ENCODE results near the gene CCDC85B. TPM values are rescaled to one million over a fixed set of nuclear protein-coding genes. Genes with fewer than 3 reads are reported as not detected.

The CCDC85B gene
- total RNA-seq, 1 experiment from 2014 or later = 135 TPM

DNA sequence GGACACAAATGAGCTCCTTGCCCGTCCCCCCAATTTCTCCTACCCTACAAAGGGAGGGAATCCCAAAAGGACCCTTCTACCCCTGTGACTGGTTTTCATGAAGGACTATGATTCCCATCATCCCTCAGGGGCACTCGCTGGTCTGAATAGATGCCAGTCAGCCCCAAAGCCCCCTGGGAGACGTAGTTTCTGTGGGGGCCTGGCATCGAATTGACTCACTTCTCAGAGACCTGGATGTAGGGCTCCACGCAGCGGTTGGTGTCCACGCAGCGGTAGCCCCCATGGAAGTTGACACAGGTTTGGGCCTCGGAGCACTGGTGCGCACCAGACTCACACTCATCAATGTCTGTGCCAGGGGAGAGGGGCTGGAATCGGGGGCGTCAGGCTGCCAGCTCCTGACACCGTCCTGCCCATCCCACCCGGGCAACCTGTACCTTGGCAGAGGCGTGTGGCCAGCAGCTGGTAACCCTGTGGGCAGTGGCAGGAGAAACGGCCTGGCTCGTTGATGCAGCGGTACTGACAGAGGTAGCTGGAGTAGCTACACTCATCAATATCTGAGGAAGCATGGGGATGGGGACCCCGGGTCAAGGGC lies 22.3 kb upstream of the CCDC85B start:
- DNase-seq (ENCODE audit: low read depth) = no peak

DNA sequence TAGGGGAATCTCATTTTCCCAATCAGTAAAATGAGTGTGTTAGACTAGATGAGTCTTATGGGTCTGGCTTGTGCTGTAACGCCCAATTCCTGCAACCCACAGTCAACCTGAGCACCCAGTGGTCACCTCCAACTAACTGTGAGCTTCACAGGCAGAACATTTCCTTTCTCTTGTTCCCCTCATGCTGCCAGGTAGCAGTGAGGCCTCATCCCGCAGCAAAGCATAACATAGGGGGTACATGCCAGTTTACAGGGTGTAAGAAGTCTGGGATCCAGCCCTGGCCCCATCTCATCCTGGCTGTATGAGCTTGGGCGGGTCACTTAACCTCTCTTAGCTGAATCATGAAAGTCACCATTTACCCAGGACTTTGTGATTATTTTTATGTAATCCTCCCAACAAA lies 21.6 kb upstream of the CCDC85B start:
- DNase-seq (ENCODE audit: low read depth) = no peak

DNA sequence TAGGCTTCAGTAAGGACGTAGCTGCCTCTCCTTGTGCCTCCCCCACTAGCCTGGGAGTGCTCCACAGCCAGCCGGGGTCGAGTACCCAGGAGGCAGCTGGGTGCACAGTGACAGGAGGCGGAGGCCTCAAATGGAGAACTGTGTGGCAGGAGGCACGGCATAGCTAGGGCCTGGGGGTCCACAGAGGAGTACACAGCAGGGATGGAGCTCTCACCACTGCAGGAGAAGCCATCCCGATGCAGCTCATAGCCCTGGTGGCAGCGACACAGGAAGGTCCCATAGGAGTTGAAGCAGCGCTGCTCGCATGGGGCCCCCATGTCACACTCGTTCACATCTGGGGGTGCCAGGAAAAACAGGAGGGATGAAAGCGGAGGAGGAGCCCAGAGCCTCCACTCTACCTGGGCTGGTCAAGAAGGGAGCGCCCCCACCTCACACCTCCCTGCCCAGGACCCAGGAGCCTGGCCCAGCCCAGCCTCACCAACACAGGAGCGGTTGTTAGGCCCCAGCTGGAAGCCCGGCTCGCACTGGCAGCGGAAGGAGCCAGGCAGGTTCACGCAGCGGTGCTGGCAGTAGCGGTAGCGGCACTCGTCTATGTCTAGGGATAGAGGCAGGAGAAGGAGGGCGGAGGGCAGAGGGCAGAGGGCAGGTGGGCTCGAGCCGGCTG lies 20.7 kb upstream of the CCDC85B start:
- no peak for DNase-seq (ENCODE audit: low read depth)

DNA sequence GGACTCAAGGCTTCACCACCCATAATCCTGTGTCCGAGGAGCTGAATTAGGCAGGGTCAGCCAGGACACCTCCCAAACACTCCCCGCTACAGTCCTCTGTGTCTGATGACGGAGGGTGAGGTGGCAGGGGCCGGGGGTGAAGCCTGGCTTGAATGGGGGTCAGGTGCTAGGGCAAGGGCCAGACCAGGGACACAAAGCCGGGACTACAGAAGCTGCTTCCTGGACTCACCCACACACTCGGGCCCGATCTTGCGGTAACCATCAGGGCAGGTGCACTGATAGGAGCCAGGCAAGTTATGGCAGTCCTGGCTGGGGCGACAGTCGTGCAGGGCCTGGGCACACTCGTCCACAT lies 20.2 kb upstream of the CCDC85B start:
- DNase-seq (ENCODE audit: low read depth) = no peak

DNA sequence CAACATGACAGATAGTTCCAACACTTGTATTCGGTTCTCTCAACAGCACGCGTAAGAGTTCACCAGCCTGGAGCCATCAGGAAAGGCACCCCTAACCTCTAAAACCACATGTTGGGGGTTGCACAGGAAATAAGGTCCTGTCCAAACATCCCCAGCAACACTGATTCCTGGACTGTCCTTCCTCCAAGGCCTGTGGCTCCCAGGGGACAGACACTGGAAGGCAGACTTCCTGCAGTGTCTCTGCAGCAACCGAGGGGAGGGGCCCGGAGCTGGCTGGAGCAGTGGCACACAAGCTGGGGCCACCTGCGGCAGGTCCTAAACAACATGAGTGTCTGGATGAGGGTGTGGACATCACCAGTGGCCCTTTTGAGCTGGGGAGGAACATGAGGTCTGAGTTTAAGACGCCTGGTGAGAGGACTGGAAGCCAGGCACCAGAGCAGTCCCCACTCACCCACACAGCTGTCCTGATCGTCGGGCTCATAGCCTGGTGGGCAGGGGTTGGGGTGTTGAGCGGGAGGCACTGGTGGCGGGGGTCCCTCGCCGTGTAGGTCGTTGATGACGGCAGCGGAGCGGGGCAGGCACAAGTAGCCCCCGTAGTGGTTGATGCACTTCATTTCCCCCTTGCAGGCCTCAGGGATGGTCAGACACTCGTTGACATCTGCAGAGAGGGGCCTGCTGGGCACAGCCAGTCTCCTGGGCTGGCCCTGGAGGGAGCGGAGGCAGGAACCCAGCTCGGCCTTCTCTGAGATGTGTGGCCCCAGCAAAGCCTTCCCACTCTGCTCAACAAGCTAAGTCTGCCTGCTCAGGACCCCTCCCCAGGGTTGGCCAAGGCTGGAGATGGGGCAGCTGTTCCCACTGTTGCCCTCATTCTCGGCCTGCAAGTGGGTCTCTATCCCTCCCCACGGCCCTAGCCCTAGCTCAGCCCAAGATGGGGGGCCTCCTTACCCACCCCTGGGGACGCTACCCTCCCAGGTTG lies 19.5 kb upstream of the CCDC85B start:
- no peak for DNase-seq (ENCODE audit: low read depth)

DNA sequence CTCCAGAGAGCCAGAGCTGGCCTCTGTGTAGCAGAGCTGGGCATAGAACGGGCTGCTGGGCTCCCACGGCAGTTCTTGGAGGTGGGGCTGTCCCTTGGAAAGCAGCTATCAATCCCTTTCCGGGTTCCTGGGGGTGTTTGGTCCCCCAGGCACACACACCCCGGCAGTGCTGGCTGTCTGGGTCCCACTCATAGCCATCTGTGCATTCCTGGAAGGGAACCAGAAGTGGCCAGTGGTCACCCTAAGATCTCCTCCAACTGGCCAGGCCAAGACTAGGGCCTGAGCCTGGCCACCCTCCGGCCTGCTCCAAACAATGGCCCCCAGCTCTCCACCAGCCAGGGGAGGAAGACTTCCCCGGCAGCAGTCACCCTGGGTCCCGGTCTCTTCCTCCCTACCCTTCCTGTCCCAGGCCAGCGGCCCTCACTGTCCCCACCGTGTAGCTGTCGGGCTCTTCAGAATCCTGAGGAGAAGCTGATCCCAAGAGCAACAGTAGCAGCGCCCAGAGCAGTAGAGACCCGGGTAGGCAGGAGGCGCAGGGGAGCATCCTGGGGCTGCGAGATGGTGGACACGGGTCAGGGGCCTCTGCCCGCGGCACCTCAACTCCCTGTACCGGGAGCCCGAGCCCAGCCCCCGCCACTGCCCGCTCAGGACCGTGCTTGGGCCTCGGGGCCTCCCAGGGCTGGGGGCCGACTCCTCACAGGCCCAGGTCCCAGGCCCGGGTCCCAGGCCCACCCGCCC lies 18.5 kb upstream of the CCDC85B start:
- no peak for DNase-seq (ENCODE audit: low read depth)

DNA sequence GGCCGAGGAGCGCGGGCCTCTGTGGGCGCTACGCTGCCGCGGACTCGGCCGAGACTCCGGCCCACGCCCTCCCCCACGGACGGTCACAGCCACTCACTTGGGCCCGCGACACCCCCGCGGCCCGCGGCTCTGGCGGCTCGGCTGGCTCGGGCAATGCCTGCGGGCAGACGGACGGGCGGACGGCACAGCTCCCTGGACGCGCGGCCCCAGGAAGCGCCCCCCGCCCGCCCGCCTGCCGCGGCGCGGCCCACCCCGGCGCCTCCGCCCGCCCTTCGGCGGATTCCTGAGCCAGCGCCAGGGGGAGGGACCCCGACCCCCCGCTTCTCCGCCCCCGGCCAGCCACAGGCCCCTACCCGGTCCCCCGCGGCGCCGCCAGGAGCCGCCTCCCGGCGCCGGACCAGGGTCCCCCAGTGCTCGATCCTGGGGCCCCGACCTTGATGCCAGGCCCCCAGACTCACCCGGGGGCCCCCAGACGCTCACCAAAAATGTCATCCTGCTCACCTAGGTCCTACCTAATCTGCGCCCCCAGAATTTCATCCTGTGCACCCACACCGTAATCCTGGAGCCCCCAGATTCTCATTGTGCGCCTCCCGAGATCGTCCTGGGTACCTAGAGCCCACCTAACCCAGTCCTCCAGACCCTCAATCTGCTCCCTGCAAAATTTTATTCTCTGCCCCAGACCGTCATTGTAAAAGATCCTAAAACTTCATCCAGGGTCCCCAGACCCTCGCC lies 17.7 kb upstream of the CCDC85B start, which contains the start of gene EFEMP2:
EFEMP2 (minus strand) TSS at position 215 of the 732 bp plus-strand sequence. CDS start 446 bp downstream, outside the sequence.
- no peak for DNase-seq (ENCODE audit: low read depth)

DNA sequence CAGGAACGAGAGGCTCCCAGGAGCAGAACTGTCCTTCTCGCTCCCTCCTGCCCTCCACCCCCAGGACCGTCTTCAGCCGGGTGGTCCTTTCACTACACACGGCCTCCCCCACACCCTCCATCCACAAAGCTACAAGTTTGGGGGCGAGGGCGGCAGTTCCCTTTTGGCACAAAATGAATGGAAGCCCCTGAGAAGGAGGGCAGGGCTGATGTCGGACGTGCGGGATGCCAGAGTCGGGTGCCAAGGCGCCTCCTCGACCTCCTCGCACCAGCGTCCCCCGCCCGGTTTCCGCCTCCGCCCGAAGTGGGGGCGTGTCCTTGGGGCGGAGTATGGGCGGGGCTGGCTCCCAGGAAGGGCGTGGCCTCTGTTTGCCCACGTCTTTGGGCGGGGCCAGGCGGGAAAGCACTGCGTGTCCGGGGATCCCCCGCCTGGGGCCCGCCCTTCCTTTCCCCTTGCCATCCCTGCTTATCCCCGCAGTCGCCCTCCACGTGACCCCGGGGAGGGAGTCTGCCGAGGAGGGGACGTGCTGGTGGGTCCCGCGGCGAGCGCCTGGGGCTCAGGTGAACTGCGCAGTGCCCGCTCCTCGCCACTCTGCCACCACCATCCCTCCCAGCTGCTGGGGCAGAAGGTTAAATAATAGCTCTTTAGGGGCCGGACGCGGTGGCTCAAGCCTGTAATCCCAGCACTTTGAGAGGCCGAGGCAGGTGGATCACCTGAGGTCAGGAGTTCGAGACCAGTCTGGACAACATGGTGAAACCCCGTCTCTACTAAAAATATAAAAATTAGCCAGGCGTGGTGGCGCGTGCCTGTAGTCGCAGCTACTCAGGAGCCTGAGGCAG lies 16.9 kb upstream of the CCDC85B start:
- peak; percentile 90 for DNase-seq (ENCODE audit: low read depth)

DNA sequence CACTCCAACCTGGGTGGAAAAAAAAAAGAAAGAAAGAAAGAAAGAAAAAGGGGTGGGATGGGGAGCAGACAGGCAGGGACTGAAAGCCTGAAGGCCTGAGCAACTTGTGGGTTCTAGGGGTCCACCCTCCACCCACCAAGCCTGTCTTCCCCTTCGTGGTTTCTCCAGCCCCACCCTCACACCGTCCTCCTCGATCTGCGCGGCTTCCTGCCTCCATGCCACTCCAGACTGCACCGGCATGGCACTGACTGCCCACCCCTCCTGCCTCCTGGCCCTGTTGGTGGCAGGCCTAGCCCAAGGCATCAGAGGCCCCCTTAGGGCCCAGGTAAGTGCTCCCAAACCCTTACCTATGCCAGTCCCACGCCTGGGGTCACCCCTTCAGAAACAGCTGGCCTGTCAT lies 10.9 kb upstream of the CCDC85B start, which contains the start of gene CTSW:
CTSW (plus strand) TSS at position 221 of the 400 bp plus-strand sequence; CDS start at position 239, 18 bp downstream.
- DNase-seq (ENCODE audit: low read depth) = no peak

DNA sequence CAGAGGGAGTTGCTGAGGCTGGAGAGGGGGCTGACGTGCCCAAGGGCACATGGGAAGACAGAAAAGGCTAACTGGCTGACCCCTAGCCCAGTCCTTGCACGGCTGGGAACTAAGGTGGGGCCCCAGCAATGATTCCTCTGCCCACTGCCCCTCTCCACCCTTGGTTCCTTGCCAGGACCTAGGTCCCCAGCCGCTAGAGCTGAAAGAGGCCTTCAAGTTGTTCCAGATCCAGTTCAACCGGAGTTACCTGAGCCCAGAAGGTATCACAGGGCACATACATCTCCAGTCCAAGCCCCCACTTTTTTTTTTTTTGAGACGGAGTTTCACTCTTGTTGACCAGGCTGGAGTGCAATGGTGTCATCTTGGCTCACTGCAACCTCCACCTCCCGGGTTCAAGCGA lies 10.4 kb upstream of the CCDC85B start:
- DNase-seq (ENCODE audit: low read depth) = no peak

DNA sequence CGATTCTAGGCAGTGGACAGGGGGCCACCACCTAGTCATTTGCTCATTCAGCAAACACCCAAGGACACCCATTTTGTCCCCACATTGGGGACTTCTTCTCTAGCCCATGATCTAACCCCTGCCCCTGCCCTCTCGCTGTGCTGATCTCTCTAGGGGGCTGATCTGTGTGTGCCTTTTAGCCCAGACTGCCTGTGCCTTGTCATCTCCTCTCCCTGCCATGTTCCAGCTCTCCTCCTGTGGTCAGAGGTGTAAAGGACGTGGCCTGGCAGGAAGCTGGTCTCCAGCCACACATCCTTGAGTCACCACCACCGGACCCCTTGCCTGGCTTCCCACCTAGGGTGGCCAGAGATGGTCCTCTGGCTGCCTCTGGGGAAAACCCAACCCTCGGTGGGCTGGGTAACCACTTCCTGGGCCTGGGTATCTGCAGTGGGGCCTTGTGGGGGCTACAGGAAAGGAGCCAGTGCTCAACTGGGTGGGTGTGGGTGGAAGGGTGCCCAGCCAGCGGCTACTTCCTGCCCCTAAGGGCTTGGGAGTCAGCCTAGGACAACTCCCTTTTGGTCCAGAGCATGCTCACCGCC lies 9.5 kb upstream of the CCDC85B start:
- DNase-seq (ENCODE audit: low read depth) = peak; percentile 29

DNA sequence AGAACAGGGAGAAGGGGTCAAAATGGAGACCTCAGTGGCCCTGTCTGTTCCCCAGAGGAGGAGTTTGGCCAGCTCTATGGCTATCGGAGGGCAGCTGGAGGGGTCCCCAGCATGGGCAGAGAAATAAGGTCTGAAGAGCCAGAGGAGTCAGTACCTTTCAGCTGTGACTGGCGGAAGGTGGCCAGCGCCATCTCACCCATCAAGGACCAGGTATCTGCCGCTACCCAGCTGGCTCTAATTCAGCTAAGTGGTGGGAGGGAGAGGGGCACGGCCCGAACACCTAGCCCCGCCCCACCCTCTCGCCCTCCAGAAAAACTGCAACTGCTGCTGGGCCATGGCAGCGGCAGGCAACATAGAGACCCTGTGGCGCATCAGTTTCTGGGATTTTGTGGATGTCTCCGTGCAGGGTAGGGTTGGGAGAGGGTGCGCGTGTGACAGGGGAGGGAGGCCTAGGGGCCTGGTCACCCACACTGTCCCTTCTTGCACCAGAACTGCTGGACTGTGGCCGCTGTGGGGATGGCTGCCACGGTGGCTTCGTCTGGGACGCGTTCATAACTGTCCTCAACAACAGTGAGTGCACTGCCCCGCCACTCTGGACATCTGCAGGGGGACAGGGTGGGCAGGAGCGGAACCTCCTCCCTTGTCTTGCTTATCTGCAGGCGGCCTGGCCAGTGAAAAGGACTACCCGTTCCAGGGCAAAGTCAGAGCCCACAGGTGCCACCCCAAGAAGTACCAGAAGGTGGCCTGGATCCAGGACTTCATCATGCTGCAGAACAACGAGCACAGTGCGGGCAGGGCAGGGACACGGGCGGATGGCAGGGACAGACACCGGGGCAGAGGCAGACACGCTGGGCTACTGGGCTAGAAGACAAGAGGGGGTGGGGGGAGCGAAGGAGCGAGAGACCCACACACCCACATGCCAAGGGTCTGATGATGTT lies 8.1 kb upstream of the CCDC85B start:
- DNase-seq (ENCODE audit: low read depth) = no peak

DNA sequence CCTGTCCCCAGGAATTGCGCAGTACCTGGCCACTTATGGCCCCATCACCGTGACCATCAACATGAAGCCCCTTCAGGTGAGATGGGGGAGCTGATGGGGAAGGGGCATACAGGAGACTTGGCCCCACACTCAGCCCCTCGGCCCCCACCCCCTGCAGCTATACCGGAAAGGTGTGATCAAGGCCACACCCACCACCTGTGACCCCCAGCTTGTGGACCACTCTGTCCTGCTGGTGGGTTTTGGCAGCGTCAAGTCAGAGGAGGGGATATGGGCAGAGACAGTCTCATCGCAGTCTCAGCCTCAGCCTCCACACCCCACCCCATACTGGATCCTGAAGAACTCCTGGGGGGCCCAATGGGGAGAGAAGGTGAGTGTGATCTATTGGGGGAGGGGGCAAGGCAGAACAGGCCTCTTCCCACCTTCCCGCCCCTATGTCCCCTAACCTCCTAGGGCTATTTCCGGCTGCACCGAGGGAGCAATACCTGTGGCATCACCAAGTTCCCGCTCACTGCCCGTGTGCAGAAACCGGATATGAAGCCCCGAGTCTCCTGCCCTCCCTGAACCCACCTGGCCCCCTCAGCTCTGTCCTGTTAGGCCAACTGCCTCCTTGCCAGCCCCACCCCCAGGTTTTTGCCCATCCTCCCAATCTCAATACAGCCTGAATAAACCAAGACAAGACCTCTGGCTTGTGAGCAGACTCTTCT lies 7.3 kb upstream of the CCDC85B start:
- no peak for DNase-seq (ENCODE audit: low read depth)

DNA sequence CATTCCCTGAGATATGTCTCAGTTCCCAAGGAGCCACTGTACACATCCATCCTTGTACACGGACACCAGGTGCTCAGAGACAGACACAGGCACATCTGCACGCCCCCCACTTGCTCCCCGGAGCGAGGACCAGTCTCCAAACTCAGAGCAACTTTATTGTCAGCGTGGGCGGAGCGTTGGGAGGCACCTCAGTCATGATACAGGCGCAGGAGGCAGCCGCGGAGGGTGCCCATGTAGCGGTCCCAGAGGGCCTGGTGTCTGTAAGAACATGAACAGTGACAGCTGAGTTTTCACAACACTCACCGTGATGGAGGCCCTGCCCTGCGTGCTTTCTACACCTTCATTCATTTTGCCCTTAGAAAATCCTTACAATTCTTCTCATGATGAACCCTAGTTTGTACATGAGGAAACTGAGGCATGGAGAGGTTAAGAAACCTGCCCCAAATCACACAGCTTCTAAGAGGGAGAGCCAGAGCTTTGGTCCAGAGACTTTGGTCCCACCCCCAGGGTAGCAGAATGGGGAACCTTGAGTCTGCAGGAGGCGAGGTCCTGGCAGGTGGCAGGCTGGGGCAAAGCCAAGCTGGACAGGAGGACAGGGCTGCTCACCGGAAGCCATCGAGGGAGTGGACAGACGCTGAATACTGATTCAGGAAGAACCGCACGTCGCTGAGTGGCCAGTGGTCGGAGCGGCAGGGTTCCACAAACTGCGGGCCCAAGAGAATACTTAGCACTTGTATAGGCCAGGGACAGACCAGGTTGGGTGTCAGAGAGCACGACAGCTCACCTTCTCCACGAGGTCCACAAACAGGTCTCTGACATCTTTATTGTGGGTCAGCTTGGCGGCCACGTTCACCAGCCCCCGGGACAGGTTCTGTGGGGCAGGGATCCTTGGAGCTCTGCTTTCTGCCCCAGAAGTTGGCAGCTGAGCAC lies 6.4 kb upstream of the CCDC85B start:
- no peak for DNase-seq (ENCODE audit: low read depth)

DNA sequence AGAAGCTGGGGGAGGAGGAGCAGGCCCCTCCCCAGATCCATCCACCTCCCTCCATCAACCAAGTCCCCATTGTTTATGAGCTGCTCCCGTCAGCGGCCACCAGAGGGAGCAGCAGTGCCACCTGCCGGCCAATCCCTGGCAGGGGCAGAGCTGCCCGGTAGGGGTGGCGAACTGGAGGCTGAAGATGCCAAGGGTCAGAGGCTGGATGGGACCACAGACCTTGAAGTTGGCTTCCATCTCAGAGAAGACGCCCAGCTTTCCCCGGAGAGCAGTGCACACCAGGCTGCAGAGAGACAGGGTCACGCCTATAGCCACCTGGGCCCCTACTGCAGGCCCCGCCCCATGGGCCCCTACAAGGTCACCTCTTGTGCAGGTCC lies 5.8 kb upstream of the CCDC85B start:
- DNase-seq (ENCODE audit: low read depth) = peak; percentile 64

DNA sequence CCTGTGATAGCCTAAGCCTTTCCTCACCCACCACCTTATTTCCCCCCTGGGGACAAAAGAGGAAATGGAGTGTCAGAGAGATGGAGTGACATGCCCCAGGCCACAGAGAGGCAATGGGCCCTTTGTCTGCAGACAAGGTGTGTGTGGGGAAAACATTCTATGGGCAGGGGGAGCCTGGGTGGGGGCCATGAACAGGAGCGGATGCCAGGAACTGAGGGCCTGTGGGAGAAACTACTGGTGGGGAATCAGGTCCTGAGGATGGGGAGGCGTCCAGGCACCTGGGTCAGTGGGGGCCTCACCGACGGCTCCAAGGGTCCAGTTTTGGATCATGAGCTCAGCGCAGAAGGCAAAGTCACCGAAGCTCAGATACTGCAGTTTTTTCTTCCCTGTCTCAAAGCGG lies 5.2 kb upstream of the CCDC85B start:
- DNase-seq (ENCODE audit: low read depth) = no peak

Measured in HT1080 (cell line).